HepG2 (cell line): ENCODE results near the gene PLGRKT. TPM values are rescaled to one million over a fixed set of nuclear protein-coding genes. Genes with fewer than 3 reads are reported as not detected.

ENCODE experiments used
- HMGXB4 ChIP-seq, 2 experiments: sonication (generic) in 1 of 2; formaldehyde crosslinking in 1 of 2; IDR thresholded peaks; 2 replicates each; pipeline versions ENCODE4 v1.4.0 to v1.6.1; 2018 to 2020; ENCODE audit warnings: missing genetic modification reagents in 2 of 2, borderline replicate concordance in 1 of 2, low read depth in 1 of 2, mild to moderate bottlenecking in 1 of 2, missing biosample characterization in 1 of 2
- MBNL3 ChIP-seq: fragments of 250-450 bp; sonication (Bioruptor Pico); conservative IDR thresholded peaks from 2 replicates; pipeline ENCODE4 v1.8.0; 2022; ENCODE audit warnings: mild to moderate bottlenecking, inconsistent platforms
- MXD4 ChIP-seq: IDR thresholded peaks from 2 replicates; pipeline ENCODE4 v1.6.1; 2016; ENCODE audit warnings: mild to moderate bottlenecking, missing biosample characterization, missing genetic modification reagents
- NR3C1 ChIP-seq: sonication (generic); formaldehyde crosslinking; IDR thresholded peaks from 2 replicates; pipeline ENCODE4 v1.4.0; 2020; ENCODE audit warnings: missing genetic modification reagents
- RARA ChIP-seq: IDR thresholded peaks from 2 replicates; pipeline ENCODE4 v1.6.1; 2016; ENCODE audit warnings: missing genetic modification reagents, missing compliant biosample characterization
- SAFB2 ChIP-seq: sonication (generic); formaldehyde crosslinking; IDR thresholded peaks from 2 replicates; pipeline ENCODE4 v1.5.1; 2020; ENCODE audit warnings: missing genetic modification reagents, low read depth, mild to moderate bottlenecking, borderline replicate concordance
- SALL2 ChIP-seq: sonication (generic); formaldehyde crosslinking; IDR thresholded peaks from 2 replicates; pipeline ENCODE4 v1.8.1; 2023; ENCODE audit warnings: mild to moderate bottlenecking, missing genetic modification reagents, inconsistent platforms
- SMAD1 ChIP-seq: sonication (generic); formaldehyde crosslinking; IDR thresholded peaks from 2 replicates; pipeline ENCODE4 v1.4.0; 2020; ENCODE audit warnings: missing genetic modification reagents, low read depth, mild to moderate bottlenecking, borderline replicate concordance
- ZBTB4 ChIP-seq: sonication (generic); formaldehyde crosslinking; IDR thresholded peaks from 2 replicates; pipeline ENCODE4 v1.4.0; 2020; ENCODE audit warnings: missing genetic modification reagents, mild to moderate bottlenecking, borderline replicate concordance
- ZFAT ChIP-seq: sonication (generic); formaldehyde crosslinking; conservative IDR thresholded peaks from 2 replicates; pipeline ENCODE4 v1.8.1; 2023; ENCODE audit warnings: missing genetic modification reagents, inconsistent platforms
- ZNF142 ChIP-seq: sonication (generic); formaldehyde crosslinking; IDR thresholded peaks from 2 replicates; pipeline ENCODE4 v1.4.0; 2020; ENCODE audit warnings: missing genetic modification reagents
- ZNF251 ChIP-seq: sonication (generic); formaldehyde crosslinking; IDR thresholded peaks from 2 replicates; pipeline ENCODE4 v1.9.0; 2021; ENCODE audit warnings: mild to moderate bottlenecking, missing genetic modification reagents
- ZNF263 ChIP-seq: sonication (generic); formaldehyde crosslinking; IDR thresholded peaks from 2 replicates; pipeline ENCODE4 v1.4.0; 2020; ENCODE audit warnings: missing genetic modification reagents
- polyA plus RNA-seq, 8 experiments: library from polyadenylated mRNA; depleted of rRNA in 3 of 8; stranded (reverse) in 7 of 8; unstranded in 1 of 8; fragments of >200 nt; fragmentation: Illumina TruSeq in 4 of 8; extraction: Trizol in 4 of 8; gene quantifications; 2 replicates each; pipeline versions ENCODE4 v1.2.1 to v1.2.3, GENCODE V29; 2011 to 2016; ENCODE audit warnings: low read depth in 4 of 8, missing spikeins in 1 of 8, mixed read lengths in 1 of 8; ENCODE audit not compliant: insufficient read depth in 1 of 8
- total RNA-seq, 5 experiments: library from RNA; depleted of rRNA; stranded (reverse); fragments of >200 nt; fragmentation: Illumina TruSeq; extraction: Trizol; gene quantifications; 2 replicates each; pipeline ENCODE4 v1.2.3, GENCODE V29; 2016; ENCODE audit warnings: low read depth in 1 of 5

The PLGRKT gene
- total and polyA plus RNA-seq, 2 of the 13 experiments (the other 11 are each of a cell fraction or from before 2014, with no cell fraction given): 5.0 to 15.8 TPM

- TF ChIP-seq MBNL3 (CRISPR knock-in tag) (no peak), SALL2 (CRISPR knock-in tag) (peak; percentile 50; the same call in 1 of the 2 replicates), ZNF142 (CRISPR knock-in tag) (no peak; the same call in 1 of the 2 replicates), ZBTB4 (CRISPR knock-in tag) (no peak), SMAD1 (CRISPR knock-in tag) (no peak), NR3C1 (CRISPR knock-in tag) (no peak), HMGXB4 (CRISPR knock-in tag; IDR thresholded peaks at IDR 0.05; ENCODE audit: borderline replicate concordance in 1 of 2, low read depth in 1 of 2) (peak; percentile 88 to 89), ZNF263 (CRISPR knock-in tag) (peak; percentile 43; the same call in 1 of the 2 replicates), RARA (CRISPR knock-in tag) (no peak), ZNF251 (CRISPR knock-in tag) (no peak), ZFAT (CRISPR knock-in tag) (0 out of 2 replicates have a peak, but pooled peaks have one; percentile 28), MXD4 (CRISPR knock-in tag) (peak; percentile 77; the same call in 1 of the 2 replicates), SAFB2 (CRISPR knock-in tag) (no peak; the same call in 1 of the 2 replicates)
These were observed at the start of gene PLGRKT (continued) for GRCh38 chr9:5437254-5438216.
